Right atrium auricular region (tissue), 2 donors: ENCODE measurements around the gene NOL8. TPM values are rescaled to one million over a fixed set of nuclear protein-coding genes. Genes with fewer than 3 reads are reported as not detected.

Experiments
- DNase-seq: peaks from one replicate; pipeline ENCODE4 v3.0.0-alpha.2; 2019; ENCODE audit warnings: low spot score
- H3K27ac ChIP-seq, 2 donors: fragments of 200-600 bp; sonication (generic); 1 replicate in 1 of 2; 2 replicates in 1 of 2; pipeline ENCODE4 v1.5.1; 2016 to 2019
- H3K27me3 ChIP-seq, 2 donors: fragments of 200-600 bp; sonication (generic); one replicate each; pipeline versions ENCODE4 v1.5.1 to v1.6.0; 2017 to 2019
- H3K36me3 ChIP-seq: fragments of 200-600 bp; sonication (generic); one replicate; pipeline ENCODE4 v1.5.1; 2016
- H3K4me1 ChIP-seq, 2 donors: fragments of 200-600 bp; sonication (generic); one replicate each; pipeline versions ENCODE4 v1.5.1 to v1.6.0; 2017 to 2019
- H3K4me3 ChIP-seq, 2 donors: fragments of 200-600 bp; sonication (generic); 1 replicate in 1 of 2; 2 replicates in 1 of 2; pipeline ENCODE4 v1.5.1; 2017 to 2019; ENCODE audit warnings: mild to moderate bottlenecking in 1 of 2, moderate library complexity in 1 of 2
- H3K9me3 ChIP-seq, 2 donors: fragments of 200-600 bp; sonication (generic); one replicate each; pipeline ENCODE4 v1.5.1; 2019
- total RNA-seq, 2 donors: library from RNA; depleted of rRNA; stranded (reverse); fragments of >200 nt; gene quantifications; one replicate each; pipeline ENCODE4 v1.1.0, GENCODE V29; 2016
- TF ChIP-seq, protein P1 (sequence below), 2 donors: fragments of 200-600 bp; sonication (generic); IDR thresholded peaks; one replicate each; pipeline ENCODE4 v1.5.1; 2019; ENCODE audit warnings: antibody characterized with exemption in 2 of 2

NOL8 gene
- total RNA-seq, 2 donors from 2014 or later, result 11.4 to 12.3 TPM

GRCh38 chr9:92325991-92326500 is 896 bp upstream of the NOL8 start:
- H3K27me3 ChIP-seq, result no peaks in the 10 kb centered on the region
- no peak for DNase-seq
- H3K9me3 ChIP-seq, result no peaks in the 10 kb centered on the region
- H3K36me3 ChIP-seq, result peaks cover 12% of the 10 kb centered on the region
- H3K4me1 ChIP-seq, result peaks cover 0 to 23% of the 10 kb centered on the region in 2 donors
- peak overlapping the region; percentile 92 to 96 for H3K27ac ChIP-seq
- TF ChIP-seq, protein P1, sequence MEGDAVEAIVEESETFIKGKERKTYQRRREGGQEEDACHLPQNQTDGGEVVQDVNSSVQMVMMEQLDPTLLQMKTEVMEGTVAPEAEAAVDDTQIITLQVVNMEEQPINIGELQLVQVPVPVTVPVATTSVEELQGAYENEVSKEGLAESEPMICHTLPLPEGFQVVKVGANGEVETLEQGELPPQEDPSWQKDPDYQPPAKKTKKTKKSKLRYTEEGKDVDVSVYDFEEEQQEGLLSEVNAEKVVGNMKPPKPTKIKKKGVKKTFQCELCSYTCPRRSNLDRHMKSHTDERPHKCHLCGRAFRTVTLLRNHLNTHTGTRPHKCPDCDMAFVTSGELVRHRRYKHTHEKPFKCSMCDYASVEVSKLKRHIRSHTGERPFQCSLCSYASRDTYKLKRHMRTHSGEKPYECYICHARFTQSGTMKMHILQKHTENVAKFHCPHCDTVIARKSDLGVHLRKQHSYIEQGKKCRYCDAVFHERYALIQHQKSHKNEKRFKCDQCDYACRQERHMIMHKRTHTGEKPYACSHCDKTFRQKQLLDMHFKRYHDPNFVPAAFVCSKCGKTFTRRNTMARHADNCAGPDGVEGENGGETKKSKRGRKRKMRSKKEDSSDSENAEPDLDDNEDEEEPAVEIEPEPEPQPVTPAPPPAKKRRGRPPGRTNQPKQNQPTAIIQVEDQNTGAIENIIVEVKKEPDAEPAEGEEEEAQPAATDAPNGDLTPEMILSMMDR (IDR thresholded peaks at IDR 0.05), result no peak
- peak overlapping the region; percentile 75 to 80 for H3K4me3 ChIP-seq

- TF ChIP-seq, protein P1 (IDR thresholded peaks at IDR 0.05), result no peak
- Histone ChIP-seq H3K27ac (peak overlapping the region; percentile 92 to 96), H3K4me1 (peaks cover 0 to 23% of the 10 kb centered on the region in 2 donors), H3K27me3 (no peaks in the 10 kb centered on the region), H3K4me3 (peak overlapping the region; percentile 75 to 80), H3K9me3 (no peaks in the 10 kb centered on the region), H3K36me3 (peaks cover 19% of the 10 kb centered on the region)
- DNase-seq, result no peak
Measured at GRCh38 chr9:92324889-92325268, 271 bp downstream of the NOL8 start.

DNA sequence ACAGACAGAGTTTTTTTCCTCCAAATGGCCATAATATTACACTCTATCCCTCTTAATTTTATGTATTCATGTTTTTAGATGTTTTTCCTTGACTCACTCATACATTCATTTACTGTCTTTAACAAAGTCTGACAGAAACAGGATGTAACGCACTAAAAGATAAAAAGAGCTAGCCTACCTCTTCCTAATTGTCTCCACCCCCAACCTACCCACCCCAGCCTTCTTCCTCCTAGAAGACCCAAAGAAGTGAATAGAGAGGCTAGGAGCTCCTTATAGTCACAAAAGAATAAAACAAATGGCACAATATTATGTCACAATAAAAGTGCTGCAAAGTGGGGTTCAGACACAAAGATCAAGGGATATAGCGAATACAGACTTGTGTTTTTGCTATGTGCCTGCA is 719 bp downstream of the NOL8 start:
- Histone ChIP-seq H3K9me3 (no peaks in the 10 kb centered on the region), H3K4me3 (peak overlapping the region; percentile 75 to 80), H3K27me3 (no peaks in the 10 kb centered on the region), H3K36me3 (peaks cover 23% of the 10 kb centered on the region), H3K27ac (peak overlapping the region; percentile 92 to 96), H3K4me1 (peaks cover 0 to 23% of the 10 kb centered on the region in 2 donors)
- TF ChIP-seq, protein P1 (IDR thresholded peaks at IDR 0.05), result no peak
- DNase-seq, result no peak

DNA sequence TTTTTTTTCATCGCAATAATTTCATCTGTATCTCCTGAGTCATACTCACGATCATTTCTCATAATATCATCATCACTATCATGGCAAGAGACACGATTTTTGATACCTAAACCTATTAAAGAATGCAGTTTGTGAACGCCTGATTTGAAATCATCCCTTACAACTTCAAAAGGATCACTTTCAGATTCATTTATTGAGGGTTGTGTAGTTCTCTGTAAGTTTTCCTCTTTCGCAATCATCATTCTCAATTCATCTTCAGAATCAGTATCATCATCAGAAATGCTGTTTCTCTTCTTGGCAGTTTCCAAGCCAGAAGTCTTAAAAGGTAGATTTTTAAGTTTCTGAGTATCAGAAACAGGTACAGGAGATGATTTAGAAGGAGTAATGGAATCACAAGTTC is 9.7 kb downstream of the NOL8 start:
- Histone ChIP-seq H3K27ac (no peak overlapping the region), H3K9me3 (no peaks in the 10 kb centered on the region), H3K4me1 (peaks cover 0 to 14% of the 10 kb centered on the region in 2 donors), H3K4me3 (no peak overlapping the region), H3K36me3 (peaks cover 68% of the 10 kb centered on the region), H3K27me3 (no peaks in the 10 kb centered on the region)
- TF ChIP-seq, protein P1 (IDR thresholded peaks at IDR 0.05), result no peak
- DNase-seq, result no peak

DNA sequence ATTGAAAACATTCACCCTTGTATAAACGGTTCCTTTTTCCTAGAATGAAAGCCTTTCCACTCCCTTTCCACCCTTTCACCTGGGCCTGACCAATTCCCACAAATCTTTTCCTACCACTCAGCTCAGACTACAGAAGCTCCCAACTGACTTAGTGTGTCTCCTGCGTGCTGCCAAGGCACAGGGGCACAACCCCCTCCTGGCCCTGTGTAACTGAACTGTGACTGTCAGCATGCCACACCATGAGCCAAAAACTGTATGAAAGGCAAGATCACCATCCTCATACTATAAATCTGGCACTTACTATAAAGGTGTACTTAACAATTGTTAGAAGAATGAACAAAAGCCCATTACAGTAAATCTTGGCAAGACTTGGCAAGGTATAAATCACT is 11.5 kb downstream of the NOL8 start:
- Histone ChIP-seq H3K4me3 (no peak overlapping the region), H3K27me3 (no peaks in the 10 kb centered on the region), H3K27ac (peak overlapping the region; percentile 41 to 46), H3K4me1 (peaks cover 0 to 14% of the 10 kb centered on the region in 2 donors), H3K36me3 (peaks cover 70% of the 10 kb centered on the region), H3K9me3 (no peaks in the 10 kb centered on the region)
- TF ChIP-seq, protein P1 (IDR thresholded peaks at IDR 0.05), result no peak
- DNase-seq, result no peak
